Lung microvascular endothelial cell (primary cell): ENCODE results near the gene FER1L5. TPM values are rescaled to one million over a fixed set of nuclear protein-coding genes. Genes with fewer than 3 reads are reported as not detected.
A peak's percentile ranks its signal among the peaks of the same experiment; 100 is the strongest.

ENCODE experiments used
- DNase-seq, 2 donors: peaks; one replicate each; pipeline versions ENCODE4 v3.0.0 to v3.0.0-alpha.2; 2010; ENCODE audit warnings: low read depth in 2 of 2
- total RNA-seq: library from RNA; depleted of rRNA; stranded (reverse); fragments of >200 nt; gene quantifications from 2 replicates; pipeline ENCODE4 v1.2.1, GENCODE V29; 2014

The FER1L5 gene
- total RNA-seq, 1 donor from 2014 or later = not detected

GRCh38 chr2:96739633-96740428 lies 97.3 kb downstream of the FER1L5 start, which contains the start of gene LMAN2L:
TSS of gene LMAN2L (minus strand) at chr2:96740064. CDS start at chr2:96740040, 24 bp downstream.
- DNase-seq = peak; percentile 97

- DNase-seq = no peak
These were observed 104.6 kb downstream of the FER1L5 start for GRCh38 chr2:96747061-96747617.

GRCh38 chr2:96751800-96752199 lies 109.2 kb downstream of the FER1L5 start:
- DNase-seq = no peak

GRCh38 chr2:96753661-96754282 lies 111.2 kb downstream of the FER1L5 start:
- DNase-seq = no peak

GRCh38 chr2:96754317-96754716 lies 111.8 kb downstream of the FER1L5 start:
- no peak for DNase-seq

Other genes with a start within 250 kb of the FER1L5 start
- gene NEURL3, start 137.4 kb upstream of the FER1L5 start, total RNA-seq = under 0.01 and 0.20 TPM in 2 replicates
- 8.5 and 9.7 TPM in 2 replicates for gene ARID5A, start 106.0 kb upstream of the FER1L5 start, total RNA-seq
- gene KANSL3, start 4.5 kb upstream of the FER1L5 start, total RNA-seq = 16.3 and 21.6 TPM in 2 replicates
- gene LMAN2L, start 97.3 kb downstream of the FER1L5 start, total RNA-seq = 12.4 and 22.2 TPM in 2 replicates
- 1.1 and 1.6 TPM in 2 replicates for gene CNNM4, start 118.1 kb downstream of the FER1L5 start, total RNA-seq
- gene CNNM3, start 173.5 kb downstream of the FER1L5 start, total RNA-seq = 6.3 and 9.9 TPM in 2 replicates
- gene ANKRD23, start 201.3 kb downstream of the FER1L5 start, total RNA-seq = 0.44 and 0.79 TPM in 2 replicates
- gene ANKRD39, start 215.3 kb downstream of the FER1L5 start, total RNA-seq = 5.9 and 6.3 TPM in 2 replicates
- 17.9 and 20.8 TPM in 2 replicates for gene SEMA4C, start 227.3 kb downstream of the FER1L5 start, total RNA-seq